ENCODE measurements around the gene ALX4. TPM values are rescaled to one million over a fixed set of nuclear protein-coding genes. Genes with fewer than 3 reads are reported as not detected.

ALX4 gene
- total RNA-seq, 1 experiment from 2014 or later: not detected

GRCh38 chr11:44274404-44274803, 35.5 kb downstream of the ALX4 start:
- Mint-ChIP-seq H3K27me3 (ENCODE audit: insufficient read depth, unreplicated experiment) (peaks cover 4% of the 10 kb centered on the region), H3K4me3 (ENCODE audit: unreplicated experiment) (no peak overlapping the region), H3K36me3 (ENCODE audit: insufficient read depth, unreplicated experiment) (no peaks in the 10 kb centered on the region), H3K4me1 (ENCODE audit: insufficient read depth, unreplicated experiment) (no peaks in the 10 kb centered on the region), H3K27ac (ENCODE audit: low read depth, unreplicated experiment) (no peak overlapping the region), H3K9me3 (ENCODE audit: unreplicated experiment) (no peaks in the 10 kb centered on the region)
- no peak for TF ChIP-seq CTCF (IDR thresholded peaks at IDR 0.05; ENCODE audit: unreplicated experiment)
- BruUV-seq (replicated peaks): no TSS peak
- ChIA-PET POLR2A (no interaction called here), CTCF (interaction anchor here (2.5 to 4.3 kb wide), 2 partner anchors 11 to 12 kb away, joined by 8 to 14 read pairs; no protein-coding TSS in a partner anchor)
- intact Hi-C loops (cut with micrococcal nuclease): no loop called here
- no peak for DNase-seq (ENCODE audit: unreplicated experiment)

GRCh38 chr11:44271286-44271685, 38.7 kb downstream of the ALX4 start:
- DNase-seq (ENCODE audit: unreplicated experiment): no peak
- no TSS peak for BruUV-seq (replicated peaks)

GRCh38 chr11:44270403-44271273, 39.3 kb downstream of the ALX4 start:
- H3K27ac Mint-ChIP-seq (ENCODE audit: low read depth, unreplicated experiment): no peak overlapping the region
- DNase-seq (ENCODE audit: unreplicated experiment): no peak
- no peaks in the 10 kb centered on the region for H3K36me3 Mint-ChIP-seq (ENCODE audit: insufficient read depth, unreplicated experiment)
- no peaks in the 10 kb centered on the region for H3K4me1 Mint-ChIP-seq (ENCODE audit: insufficient read depth, unreplicated experiment)
- BruUV-seq (replicated peaks): no TSS peak
- H3K27me3 Mint-ChIP-seq (ENCODE audit: insufficient read depth, unreplicated experiment): no peaks in the 10 kb centered on the region
- no peak for TF ChIP-seq CTCF (IDR thresholded peaks at IDR 0.05; ENCODE audit: unreplicated experiment)
- H3K9me3 Mint-ChIP-seq (ENCODE audit: unreplicated experiment): no peaks in the 10 kb centered on the region
- ChIA-PET CTCF (interaction anchor here (0.6 to 4.3 kb wide), 3 partner anchors 16 to 265 kb away, joined by 3 to 14 read pairs (median 3); no protein-coding TSS in a partner anchor), POLR2A (interaction anchor here (0.7 kb wide), 1 partner anchor 300 kb away, joined by 3 read pairs; no protein-coding TSS in a partner anchor)
- no peak overlapping the region for H3K4me3 Mint-ChIP-seq (ENCODE audit: unreplicated experiment)
- intact Hi-C loops (cut with micrococcal nuclease): no loop called here

More at GRCh38 chr11:44271286-44271685, 38.7 kb downstream of the ALX4 start:
- H3K4me3 Mint-ChIP-seq (ENCODE audit: unreplicated experiment): no peak overlapping the region
- no peaks in the 10 kb centered on the region for H3K4me1 Mint-ChIP-seq (ENCODE audit: insufficient read depth, unreplicated experiment)
- ChIA-PET CTCF (interaction anchor here (0.6 to 4.3 kb wide), 3 partner anchors 15 to 21 kb away, joined by 3 to 14 read pairs (median 4); no protein-coding TSS in a partner anchor), POLR2A (interaction anchor here (0.7 kb wide), 1 partner anchor 299 kb away, joined by 3 read pairs; no protein-coding TSS in a partner anchor)
- H3K27ac Mint-ChIP-seq (ENCODE audit: low read depth, unreplicated experiment): no peak overlapping the region
- no peaks in the 10 kb centered on the region for H3K9me3 Mint-ChIP-seq (ENCODE audit: unreplicated experiment)
- H3K27me3 Mint-ChIP-seq (ENCODE audit: insufficient read depth, unreplicated experiment): no peaks in the 10 kb centered on the region
- no peak for TF ChIP-seq CTCF (IDR thresholded peaks at IDR 0.05; ENCODE audit: unreplicated experiment)
- no peaks in the 10 kb centered on the region for H3K36me3 Mint-ChIP-seq (ENCODE audit: insufficient read depth, unreplicated experiment)
- intact Hi-C loops (cut with micrococcal nuclease): no loop called here

All from MCF 10A (cell line).